ENCODE measurements around the gene KLHL40.

KLHL40 gene, protein sequence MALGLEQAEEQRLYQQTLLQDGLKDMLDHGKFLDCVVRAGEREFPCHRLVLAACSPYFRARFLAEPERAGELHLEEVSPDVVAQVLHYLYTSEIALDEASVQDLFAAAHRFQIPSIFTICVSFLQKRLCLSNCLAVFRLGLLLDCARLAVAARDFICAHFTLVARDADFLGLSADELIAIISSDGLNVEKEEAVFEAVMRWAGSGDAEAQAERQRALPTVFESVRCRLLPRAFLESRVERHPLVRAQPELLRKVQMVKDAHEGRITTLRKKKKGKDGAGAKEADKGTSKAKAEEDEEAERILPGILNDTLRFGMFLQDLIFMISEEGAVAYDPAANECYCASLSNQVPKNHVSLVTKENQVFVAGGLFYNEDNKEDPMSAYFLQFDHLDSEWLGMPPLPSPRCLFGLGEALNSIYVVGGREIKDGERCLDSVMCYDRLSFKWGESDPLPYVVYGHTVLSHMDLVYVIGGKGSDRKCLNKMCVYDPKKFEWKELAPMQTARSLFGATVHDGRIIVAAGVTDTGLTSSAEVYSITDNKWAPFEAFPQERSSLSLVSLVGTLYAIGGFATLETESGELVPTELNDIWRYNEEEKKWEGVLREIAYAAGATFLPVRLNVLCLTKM

DNA sequence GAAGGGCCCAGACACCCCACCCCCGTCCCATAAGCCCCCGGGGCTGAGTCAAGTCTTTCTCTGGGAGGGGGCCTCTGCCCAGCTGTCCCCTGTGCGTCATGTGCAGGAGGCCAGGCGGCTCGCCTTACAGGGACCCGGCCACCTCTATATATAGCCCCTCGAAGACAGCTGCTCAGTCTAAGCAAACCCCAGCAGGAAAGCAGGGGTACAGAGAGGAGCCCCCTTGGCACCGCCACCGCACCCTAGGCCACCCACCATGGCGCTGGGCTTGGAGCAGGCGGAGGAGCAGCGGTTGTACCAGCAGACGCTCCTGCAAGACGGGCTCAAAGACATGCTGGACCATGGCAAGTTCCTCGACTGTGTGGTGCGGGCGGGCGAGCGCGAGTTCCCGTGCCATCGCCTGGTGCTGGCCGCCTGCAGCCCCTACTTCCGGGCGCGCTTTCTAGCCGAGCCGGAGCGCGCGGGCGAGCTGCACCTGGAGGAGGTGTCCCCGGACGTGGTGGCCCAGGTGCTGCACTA lies at the start of gene KLHL40:
Gene KLHL40 (plus strand): TSS at position 175 of the 519 bp plus-strand sequence. CDS start 82 bp downstream, at position 257.
- TF ChIP-seq, protein P1, sequence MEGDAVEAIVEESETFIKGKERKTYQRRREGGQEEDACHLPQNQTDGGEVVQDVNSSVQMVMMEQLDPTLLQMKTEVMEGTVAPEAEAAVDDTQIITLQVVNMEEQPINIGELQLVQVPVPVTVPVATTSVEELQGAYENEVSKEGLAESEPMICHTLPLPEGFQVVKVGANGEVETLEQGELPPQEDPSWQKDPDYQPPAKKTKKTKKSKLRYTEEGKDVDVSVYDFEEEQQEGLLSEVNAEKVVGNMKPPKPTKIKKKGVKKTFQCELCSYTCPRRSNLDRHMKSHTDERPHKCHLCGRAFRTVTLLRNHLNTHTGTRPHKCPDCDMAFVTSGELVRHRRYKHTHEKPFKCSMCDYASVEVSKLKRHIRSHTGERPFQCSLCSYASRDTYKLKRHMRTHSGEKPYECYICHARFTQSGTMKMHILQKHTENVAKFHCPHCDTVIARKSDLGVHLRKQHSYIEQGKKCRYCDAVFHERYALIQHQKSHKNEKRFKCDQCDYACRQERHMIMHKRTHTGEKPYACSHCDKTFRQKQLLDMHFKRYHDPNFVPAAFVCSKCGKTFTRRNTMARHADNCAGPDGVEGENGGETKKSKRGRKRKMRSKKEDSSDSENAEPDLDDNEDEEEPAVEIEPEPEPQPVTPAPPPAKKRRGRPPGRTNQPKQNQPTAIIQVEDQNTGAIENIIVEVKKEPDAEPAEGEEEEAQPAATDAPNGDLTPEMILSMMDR (IDR thresholded peaks at IDR 0.05; ENCODE audit: low read depth, low read length), result no peak
- no peak for DNase-seq (ENCODE audit: extremely low read depth, low read depth)

DNA sequence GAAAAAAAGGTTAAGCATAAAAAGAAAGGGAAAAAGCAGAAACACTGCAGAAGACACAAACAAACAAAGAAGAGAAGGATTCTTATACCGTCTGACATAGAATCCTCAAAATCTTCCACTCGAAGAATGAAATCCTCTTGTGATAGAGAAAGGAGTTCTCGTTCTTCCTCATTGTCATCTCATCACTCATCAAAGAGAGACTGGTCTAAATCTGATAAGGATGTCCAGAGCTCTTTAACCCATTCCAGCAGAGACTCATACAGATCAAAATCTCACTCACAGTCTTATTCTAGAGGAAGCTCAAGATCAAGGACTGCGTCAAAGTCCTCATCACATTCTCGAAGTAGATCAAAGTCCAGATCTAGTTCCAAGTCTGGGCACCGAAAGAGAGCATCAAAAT lies 48.3 kb upstream of the KLHL40 start:
- TF ChIP-seq, protein P1 (IDR thresholded peaks at IDR 0.05; ENCODE audit: low read depth, low read length), result no peak

DNA sequence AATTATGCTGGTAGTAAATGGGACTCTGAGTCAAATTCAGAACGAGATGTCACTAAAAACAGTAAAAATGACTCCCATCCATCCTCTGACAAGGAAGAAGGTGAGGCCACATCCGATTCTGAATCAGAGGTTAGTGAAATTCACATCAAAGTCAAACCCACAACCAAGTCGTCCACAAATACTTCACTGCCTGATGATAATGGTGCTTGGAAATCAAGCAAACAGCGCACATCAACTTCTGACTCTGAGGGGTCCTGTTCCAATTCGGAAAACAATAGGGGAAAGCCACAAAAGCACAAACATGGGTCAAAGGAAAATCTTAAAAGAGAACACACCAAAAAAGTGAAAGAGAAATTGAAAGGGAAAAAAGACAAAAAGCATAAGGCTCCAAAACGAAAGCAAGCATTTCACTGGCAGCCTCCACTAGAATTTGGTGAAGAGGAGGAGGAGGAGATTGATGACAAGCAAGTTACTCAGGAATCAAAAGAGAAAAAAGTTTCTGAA lies 46.9 kb upstream of the KLHL40 start:
- no peak for DNase-seq (ENCODE audit: extremely low read depth, low read depth)
- TF ChIP-seq, protein P1 (IDR thresholded peaks at IDR 0.05; ENCODE audit: low read depth, low read length), result no peak

More for the DNA sequence above, 48.3 kb upstream of the KLHL40 start:
- DNase-seq (ENCODE audit: extremely low read depth, low read depth), result no peak

DNA sequence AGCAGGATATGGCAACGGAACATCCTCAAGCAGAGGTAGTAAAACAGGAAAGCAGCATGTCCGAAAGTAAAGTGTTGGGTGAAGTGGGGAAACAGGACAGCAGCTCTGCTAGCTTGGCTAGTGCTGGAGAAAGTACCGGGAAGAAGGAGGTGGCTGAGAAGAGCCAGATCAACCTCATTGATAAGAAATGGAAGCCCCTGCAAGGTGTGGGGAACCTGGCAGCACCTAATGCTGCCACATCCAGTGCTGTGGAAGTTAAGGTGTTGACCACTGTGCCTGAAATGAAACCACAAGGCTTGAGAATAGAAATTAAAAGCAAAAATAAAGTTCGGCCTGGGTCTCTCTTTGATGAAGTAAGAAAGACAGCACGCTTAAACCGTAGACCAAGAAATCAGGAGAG lies 46.1 kb upstream of the KLHL40 start:
- TF ChIP-seq, protein P1 (IDR thresholded peaks at IDR 0.05; ENCODE audit: low read depth, low read length), result no peak
- no peak for DNase-seq (ENCODE audit: extremely low read depth, low read depth)

DNA sequence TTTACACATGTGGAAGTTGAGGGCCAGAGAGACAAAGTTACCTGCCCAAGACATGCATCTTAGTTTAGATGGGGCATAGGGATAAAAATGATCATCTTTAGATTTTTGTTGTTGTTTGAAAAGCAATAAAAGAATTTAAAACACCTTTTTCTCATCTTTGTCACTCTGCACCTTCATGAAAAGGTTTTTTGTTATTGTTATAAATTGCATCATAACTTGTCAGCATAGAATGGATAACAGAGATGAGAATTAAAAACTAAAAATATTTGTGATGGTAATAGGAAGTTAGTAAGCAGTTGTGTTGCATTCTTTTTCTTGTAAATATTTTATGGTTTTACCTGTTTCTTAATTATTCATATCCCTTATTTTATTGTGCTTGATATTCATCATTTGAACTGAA lies 45.2 kb upstream of the KLHL40 start:
- no peak for DNase-seq (ENCODE audit: extremely low read depth, low read depth)

DNA sequence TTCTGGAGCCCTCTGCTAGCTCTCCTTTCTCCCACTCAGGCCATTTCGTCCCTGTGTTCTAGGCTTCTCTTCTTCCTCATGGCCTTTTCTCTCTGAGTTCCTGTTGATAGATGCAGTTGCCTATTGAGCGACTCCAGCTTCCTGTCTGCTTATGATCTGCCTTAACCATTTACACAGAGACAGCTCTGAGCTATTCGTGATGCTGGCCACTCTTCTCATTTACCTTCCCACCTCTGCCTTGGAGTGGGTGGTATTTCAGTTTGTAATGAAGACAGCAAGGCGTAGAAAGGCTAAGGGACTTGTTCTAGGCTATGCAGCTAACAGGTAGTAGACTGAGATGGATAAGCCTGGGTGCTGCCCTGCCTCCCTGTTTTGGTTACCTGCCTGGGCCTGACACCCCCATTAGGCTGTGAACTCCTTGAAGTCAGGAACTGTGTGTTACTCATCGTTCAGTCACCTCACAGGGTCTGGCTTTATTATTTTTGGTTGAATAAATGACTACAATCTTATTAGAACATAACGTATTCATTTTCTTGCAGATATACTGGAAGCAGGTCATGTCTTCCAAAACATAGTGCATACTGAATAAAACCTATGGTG lies 44.5 kb upstream of the KLHL40 start:
- no peak for DNase-seq (ENCODE audit: extremely low read depth, low read depth)

More for the DNA sequence above, 45.2 kb upstream of the KLHL40 start:
- TF ChIP-seq, protein P1 (IDR thresholded peaks at IDR 0.05; ENCODE audit: low read depth, low read length), result no peak

More for the DNA sequence above, 44.5 kb upstream of the KLHL40 start:
- TF ChIP-seq, protein P1 (IDR thresholded peaks at IDR 0.05; ENCODE audit: low read depth, low read length), result no peak

Data from AG09319 (cell line).